Glutamatergic neuron (in vitro differentiated cells): ENCODE data around the gene PAM16. TPM values are rescaled to one million over a fixed set of nuclear protein-coding genes. Genes with fewer than 3 reads are reported as not detected.

ENCODE experiments used
- DNase-seq: peaks from one replicate; pipeline ENCODE4 v3.0.0; 2022
- H3K27ac Mint-ChIP-seq: one replicate; pipeline ENCODE4 v1.8.0; 2020; ENCODE audit warnings: mild to moderate bottlenecking, mixed read lengths, inconsistent platforms; ENCODE audit not compliant: unreplicated experiment
- H3K27me3 Mint-ChIP-seq: one replicate; pipeline ENCODE4 v1.8.0; 2020; ENCODE audit warnings: mild to moderate bottlenecking, moderate library complexity, mixed read lengths, inconsistent platforms; ENCODE audit not compliant: unreplicated experiment
- H3K36me3 Mint-ChIP-seq: one replicate; pipeline ENCODE4 v1.8.0; 2020; ENCODE audit warnings: mild to moderate bottlenecking, mixed read lengths, inconsistent platforms; ENCODE audit not compliant: unreplicated experiment
- H3K4me1 Mint-ChIP-seq: one replicate; pipeline ENCODE4 v1.8.0; 2020; ENCODE audit warnings: mild to moderate bottlenecking, low read depth, mixed read lengths, inconsistent platforms; ENCODE audit not compliant: unreplicated experiment
- H3K4me3 Mint-ChIP-seq: one replicate; pipeline ENCODE4 v1.8.0; 2020; ENCODE audit warnings: mild to moderate bottlenecking, mixed read lengths, inconsistent platforms; ENCODE audit not compliant: unreplicated experiment
- H3K9me3 Mint-ChIP-seq: one replicate; pipeline ENCODE4 v1.8.0; 2020; ENCODE audit warnings: mild to moderate bottlenecking, moderate library complexity, mixed read lengths, inconsistent platforms; ENCODE audit not compliant: unreplicated experiment
- CTCF ChIP-seq: fragments of 200-600 bp; sonication (generic); IDR thresholded peaks from one replicate; pipeline ENCODE4 v1.5.0; 2021; ENCODE audit not compliant: partially characterized antibody, unreplicated experiment
- total RNA-seq: library from RNA; stranded (reverse); fragmentation: NEBNext Ultra II Directional; extraction: Animal tissue kit (Norgen Biotek cat#: 25700); gene quantifications from one replicate; pipeline ENCODE4 v1.2.1, GENCODE V29; 2021; ENCODE audit not compliant: unreplicated experiment

The PAM16 gene
- total RNA-seq, 1 donor from 2014 or later = 33.1 TPM

- Mint-ChIP-seq H3K27ac (no peak overlapping the region), H3K4me1 (peaks cover 9% of the 10 kb centered on the region), H3K27me3 (no peaks in the 10 kb centered on the region), H3K9me3 (peaks cover 6% of the 10 kb centered on the region), H3K4me3 (no peak overlapping the region), H3K36me3 (no peaks in the 10 kb centered on the region)
- no peak for DNase-seq
- no peak for TF ChIP-seq CTCF
Measured at GRCh38 chr16:4322121-4323052, 28.7 kb downstream of the PAM16 start.

GRCh38 chr16:4321286-4322120 is 29.6 kb downstream of the PAM16 start:
- Mint-ChIP-seq H3K27me3 (no peaks in the 10 kb centered on the region), H3K4me3 (no peak overlapping the region), H3K27ac (no peak overlapping the region), H3K36me3 (no peaks in the 10 kb centered on the region), H3K9me3 (peaks cover 6% of the 10 kb centered on the region), H3K4me1 (peaks cover 9% of the 10 kb centered on the region)
- DNase-seq = no peak
- TF ChIP-seq CTCF = no peak

- no peak for DNase-seq
- H3K27ac Mint-ChIP-seq = no peak overlapping the region
Measured at GRCh38 chr16:4320571-4321137, 30.5 kb downstream of the PAM16 start.

More at GRCh38 chr16:4320571-4321137, 30.5 kb downstream of the PAM16 start:
- Mint-ChIP-seq H3K9me3 (peaks cover 6% of the 10 kb centered on the region), H3K36me3 (no peaks in the 10 kb centered on the region), H3K27me3 (no peaks in the 10 kb centered on the region), H3K4me3 (no peak overlapping the region), H3K4me1 (peaks cover 9% of the 10 kb centered on the region)
- TF ChIP-seq CTCF = no peak
